ENCODE results near the gene L1CAM. TPM values are rescaled to one million over a fixed set of nuclear protein-coding genes. Genes with fewer than 3 reads are reported as not detected.

L1CAM gene
- total and polyA plus RNA-seq, 9 of the 15 experiments (the other 6 are each of a cell fraction or from before 2014, with no cell fraction given), result 0.09 to 0.86 (median 0.26) TPM; not detected in 3

DNA sequence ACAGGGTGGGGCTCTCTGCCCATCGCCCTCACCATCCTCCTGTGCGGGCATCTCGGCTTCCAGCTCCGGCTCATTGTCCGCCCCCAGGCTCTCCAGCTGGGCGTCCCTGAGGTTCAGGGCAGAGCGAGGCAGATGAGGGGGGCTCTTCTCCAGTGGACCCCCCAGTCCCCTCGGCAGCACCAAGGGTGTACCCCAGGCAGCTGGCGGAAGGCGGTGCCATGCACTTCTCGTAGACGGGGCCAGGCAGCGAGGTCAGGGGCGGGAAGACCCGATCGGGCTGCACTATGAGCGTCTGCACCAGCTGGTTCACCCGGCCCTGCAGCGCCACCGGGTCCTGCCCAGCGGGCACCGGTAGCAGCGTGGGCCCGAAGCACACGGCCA is 24.0 kb upstream of the L1CAM start:
- no peak for FAIRE-seq

DNA sequence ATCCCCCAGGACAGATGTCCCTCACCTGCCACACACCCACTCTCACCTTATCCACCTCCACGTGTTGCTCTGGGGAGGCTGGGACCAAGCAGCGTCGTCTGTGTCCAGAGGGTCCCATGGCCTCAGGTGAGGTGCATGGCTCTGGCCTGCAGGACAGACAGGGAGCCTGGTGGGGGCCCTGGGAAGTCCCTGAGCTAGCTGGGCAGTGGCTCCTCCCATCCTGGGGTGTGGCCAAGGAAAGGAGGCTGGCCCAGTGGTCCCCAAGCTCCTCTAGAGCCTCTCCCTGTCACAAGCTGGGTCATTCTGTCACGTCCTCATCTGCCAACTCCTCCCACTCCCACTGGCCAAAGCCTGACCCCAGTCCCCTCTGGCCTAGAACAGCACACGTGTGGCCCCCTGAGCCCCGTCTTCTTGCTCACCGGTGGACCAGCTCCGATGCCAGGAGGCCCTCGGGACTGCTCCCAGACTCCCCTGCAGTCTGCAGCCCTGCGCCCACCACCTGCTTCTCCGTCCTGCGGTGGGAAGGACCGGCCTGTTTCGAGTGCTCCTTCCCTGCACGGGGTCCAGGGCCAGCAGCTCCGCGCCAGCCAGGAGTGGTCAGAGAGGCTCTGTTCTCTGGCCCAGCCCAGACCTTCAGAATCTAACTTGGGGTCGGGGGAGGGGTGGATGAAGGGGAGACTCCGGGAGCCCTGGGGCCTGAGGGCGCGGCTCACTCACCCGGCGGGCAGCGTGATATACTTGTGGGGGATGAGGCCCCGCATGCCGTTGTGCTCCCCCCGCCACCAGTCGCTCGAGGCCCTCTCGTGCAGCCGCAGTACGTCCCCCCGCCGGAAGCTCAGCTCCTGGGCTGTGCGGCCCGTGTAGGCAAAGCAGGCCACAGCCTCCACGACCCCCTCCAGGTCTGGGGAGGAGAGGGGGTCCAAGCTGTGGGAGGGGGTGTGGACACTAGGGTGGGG is 23.3 kb upstream of the L1CAM start:
- Histone ChIP-seq H3K9ac (ENCODE audit: insufficient read depth in 1 of 2, low read depth in 2 of 2, low read length in 2 of 2) (peak overlapping the region in 1 of 2 experiments; percentile 7; a peak in 1 of 4 replicates), H3K9me1 (ENCODE audit: control insufficient read depth, insufficient read depth, low read length) (no peaks in the 10 kb centered on the region), H2AFZ (ENCODE audit: low read depth, low read length) (no peak overlapping the region), H3K4me3 (no peak overlapping the region), H3K36me3 (ENCODE audit: control insufficient read depth, insufficient read depth, low read length) (peaks cover 18% of the 10 kb centered on the region; the same call in 2 of the 3 replicates), H3K4me2 (ENCODE audit: insufficient read depth, low read length) (no peak overlapping the region), H4K20me1 (replicated peaks; ENCODE audit: control insufficient read depth, insufficient read depth, low read length) (peaks cover 5% of the 10 kb centered on the region; the same call in 1 of the 2 replicates), H3K79me2 (ENCODE audit: control insufficient read depth, insufficient read depth, low read length) (no peaks in the 10 kb centered on the region), H3K4me1 (replicated peaks in 1 of 2; ENCODE audit: control insufficient read depth in 2 of 2, insufficient read depth in 2 of 2, low read length in 2 of 2) (peaks cover under 1 to 63% of the 10 kb centered on the region in 2 experiments; a peak in 3 of 5 replicates), H3K27me3 (ENCODE audit: control insufficient read depth in 2 of 2, insufficient read depth in 2 of 2, low read length in 2 of 2) (no peaks in the 10 kb centered on the region), H3K9me3 (replicated peaks; ENCODE audit: control insufficient read depth, insufficient read depth, low read depth, low read length) (no peaks in the 10 kb centered on the region), H3K27ac (ENCODE audit: extremely low read depth, low read depth, low read length) (no peak overlapping the region)
- peak; percentile 70 for FAIRE-seq
- peak; percentile 67 to 77 (median 74) for DNase-seq (ENCODE audit: extremely low read depth in 1 of 4, low spot score in 3 of 4)
- BruUV-seq (replicated peaks), result TSS peak; percentile 29
- ATAC-seq, result peak; percentile 91
- CTCF ChIA-PET (ENCODE audit: low intra/inter-chr PET ratio), result no interaction called here
- 55% methylated on average over 8 of the region's 37 CpGs for WGBS (ENCODE audit: insufficient coverage, low coverage, missing lambda C conversion rate)
- in situ Hi-C loops (cut with MboI) (no loop called here), intact Hi-C loops (cut with micrococcal nuclease) (no loop called here)
- POLR2A ChIA-PET, result interaction anchor here (0.6 to 1.5 kb wide), 5 partner anchors 9 to 903 kb away, joined by 3 to 5 read pairs (median 3); no protein-coding TSS in a partner anchor
- no peak for TF ChIP-seq SUPT5H (IDR thresholded peaks at IDR 0.05)
- peak; percentile 23 for TF ChIP-seq POLR2G (IDR thresholded peaks at IDR 0.05; ENCODE audit: low read depth, low read length)
- 0 out of 2 replicates have a peak, but pooled peaks have one; percentile 19 for TF ChIP-seq HDGF (IDR thresholded peaks at IDR 0.05)

More for the DNA sequence above, 24.0 kb upstream of the L1CAM start:
- H2AFZ ChIP-seq (ENCODE audit: low read depth, low read length), result no peak overlapping the region
- WGBS (ENCODE audit: insufficient coverage, low coverage, missing lambda C conversion rate), result 85% methylated on average over 4 of the region's 25 CpGs
- no peaks in the 10 kb centered on the region for H3K9me1 ChIP-seq (ENCODE audit: control insufficient read depth, insufficient read depth, low read length)
- in situ Hi-C loops (cut with MboI) (no loop called here), intact Hi-C loops (cut with micrococcal nuclease) (no loop called here)
- ChIA-PET POLR2A (interaction anchor here (0.6 to 1.1 kb wide), 2 partner anchors 11 to 902 kb away, joined by 3 to 4 read pairs; no protein-coding TSS in a partner anchor), CTCF (ENCODE audit: low intra/inter-chr PET ratio) (no interaction called here)
- no peak overlapping the region; a peak in 1 of 4 replicates for H3K9ac ChIP-seq (ENCODE audit: insufficient read depth in 1 of 2, low read depth in 2 of 2, low read length in 2 of 2)
- no peak overlapping the region for H3K4me2 ChIP-seq (ENCODE audit: insufficient read depth, low read length)
- H3K27me3 ChIP-seq (ENCODE audit: control insufficient read depth in 2 of 2, insufficient read depth in 2 of 2, low read length in 2 of 2), result no peaks in the 10 kb centered on the region
- H3K9me3 ChIP-seq (replicated peaks; ENCODE audit: control insufficient read depth, insufficient read depth, low read depth, low read length), result no peaks in the 10 kb centered on the region
- H3K4me3 ChIP-seq, result no peak overlapping the region
- peaks cover 18% of the 10 kb centered on the region; the same call in 2 of the 3 replicates for H3K36me3 ChIP-seq (ENCODE audit: control insufficient read depth, insufficient read depth, low read length)
- no peaks in the 10 kb centered on the region for H3K79me2 ChIP-seq (ENCODE audit: control insufficient read depth, insufficient read depth, low read length)
- no TSS peak for BruUV-seq (replicated peaks)
- no peak overlapping the region for H3K27ac ChIP-seq (ENCODE audit: extremely low read depth, low read depth, low read length)
- peaks cover 0 to 56% of the 10 kb centered on the region in 2 experiments; a peak in 3 of 5 replicates for H3K4me1 ChIP-seq (replicated peaks in 1 of 2; ENCODE audit: control insufficient read depth in 2 of 2, insufficient read depth in 2 of 2, low read length in 2 of 2)
- ATAC-seq (no peak), DNase-seq (ENCODE audit: extremely low read depth in 1 of 4, low spot score in 3 of 4) (no peak)
- peaks cover 5% of the 10 kb centered on the region; the same call in 1 of the 2 replicates for H4K20me1 ChIP-seq (replicated peaks; ENCODE audit: control insufficient read depth, insufficient read depth, low read length)
- TF ChIP-seq POLR2G (IDR thresholded peaks at IDR 0.05; ENCODE audit: low read depth, low read length), result peak; percentile 46
- TF ChIP-seq ZNF224 (CRISPR knock-in tag; IDR thresholded peaks at IDR 0.05), result no peak
- peak; percentile 10; the same call in 1 of the 2 replicates for TF ChIP-seq HNRNPL (IDR thresholded peaks at IDR 0.05; ENCODE audit: low read depth, low read length)

Data from K562 (cell line).